Measurements from ENCODE around the gene PREP. TPM values are rescaled to one million over a fixed set of nuclear protein-coding genes. Genes with fewer than 3 reads are reported as not detected.
"Not testable (repeated sequence)": the region's sequence is repeated elsewhere in the genome, so short reads cannot be mapped to it uniquely, and the experiment has no call there.

Gene PREP
- total RNA-seq, 2 donors from 2014 or later: 26.2 to 27.8 TPM

- Mint-ChIP-seq H3K27me3 (no peaks in the 10 kb centered on the region), H3K36me3 (ENCODE audit: low read depth) (no peaks in the 10 kb centered on the region), H3K4me3 (no peak overlapping the region), H3K4me1 (peaks cover 3% of the 10 kb centered on the region), H3K27ac (no peak overlapping the region)
- DNase-seq: peak; percentile 15 to 45 (median 23)
- H3K9me3 ChIP-seq (ENCODE audit: control insufficient read depth, low read length, poor library complexity, severe bottlenecking): no peaks in the 10 kb centered on the region
- ATAC-seq: peak; percentile 83
Measured at GRCh38 chr6:105424175-105424783, 21.4 kb upstream of the PREP start.

- not testable (repeated sequence) for H3K27me3 Mint-ChIP-seq; H3K27ac Mint-ChIP-seq; ATAC-seq; H3K4me1 Mint-ChIP-seq; H3K9me3 ChIP-seq (ENCODE audit: control insufficient read depth, low read length, poor library complexity, severe bottlenecking); H3K36me3 Mint-ChIP-seq (ENCODE audit: low read depth); DNase-seq; H3K4me3 Mint-ChIP-seq
Measured at GRCh38 chr6:105416971-105417370, 14.1 kb upstream of the PREP start.

- Mint-ChIP-seq H3K27me3 (peaks cover 50% of the 10 kb centered on the region), H3K4me1 (no peaks in the 10 kb centered on the region), H3K4me3 (no peak overlapping the region), H3K36me3 (ENCODE audit: low read depth) (peaks cover 3% of the 10 kb centered on the region), H3K27ac (no peak overlapping the region)
- DNase-seq (no peak), ATAC-seq (no peak)
- no peaks in the 10 kb centered on the region for H3K9me3 ChIP-seq (ENCODE audit: control insufficient read depth, low read length, poor library complexity, severe bottlenecking)
Measured at GRCh38 chr6:105409734-105410133, 6.9 kb upstream of the PREP start.

- Mint-ChIP-seq H3K27me3 (peaks cover 17% of the 10 kb centered on the region), H3K4me3 (peak overlapping the region; percentile 96), H3K36me3 (ENCODE audit: low read depth) (peaks cover 3% of the 10 kb centered on the region), H3K27ac (peak overlapping the region; percentile 91), H3K4me1 (peaks cover 52% of the 10 kb centered on the region)
- peak in 2 of 3 donors; percentile 9 to 11 for DNase-seq
- H3K9me3 ChIP-seq (ENCODE audit: control insufficient read depth, low read length, poor library complexity, severe bottlenecking): no peaks in the 10 kb centered on the region
- no peak for ATAC-seq
Measured at GRCh38 chr6:105402090-105402938, 568 bp downstream of the PREP start.

- no peaks in the 10 kb centered on the region for H3K9me3 ChIP-seq (ENCODE audit: control insufficient read depth, low read length, poor library complexity, severe bottlenecking)
- H3K27me3 Mint-ChIP-seq: peaks cover 10% of the 10 kb centered on the region
- peaks cover 52% of the 10 kb centered on the region for H3K4me1 Mint-ChIP-seq
- peak overlapping the region; percentile 96 for H3K4me3 Mint-ChIP-seq
- no peak for ATAC-seq
- DNase-seq: no peak
- no peaks in the 10 kb centered on the region for H3K36me3 Mint-ChIP-seq (ENCODE audit: low read depth)
- H3K27ac Mint-ChIP-seq: peak overlapping the region; percentile 91
Measured at GRCh38 chr6:105401247-105402089, 1.4 kb downstream of the PREP start.

- Mint-ChIP-seq H3K4me1 (peaks cover 52% of the 10 kb centered on the region), H3K36me3 (ENCODE audit: low read depth) (peaks cover 4% of the 10 kb centered on the region), H3K4me3 (no peak overlapping the region), H3K27ac (peak overlapping the region; percentile 91), H3K27me3 (peaks cover 4% of the 10 kb centered on the region)
- no peaks in the 10 kb centered on the region for H3K9me3 ChIP-seq (ENCODE audit: control insufficient read depth, low read length, poor library complexity, severe bottlenecking)
- ATAC-seq: no peak
- DNase-seq: no peak
Measured at GRCh38 chr6:105400501-105400900, 2.4 kb downstream of the PREP start.

GRCh38 chr6:105398859-105399258, 4.0 kb downstream of the PREP start:
- ATAC-seq (no peak), DNase-seq (no peak)
- H3K4me1 Mint-ChIP-seq: peaks cover 48% of the 10 kb centered on the region
- H3K4me3 Mint-ChIP-seq: no peak overlapping the region
- peak overlapping the region; percentile 9 for H3K27ac Mint-ChIP-seq
- H3K9me3 ChIP-seq (ENCODE audit: control insufficient read depth, low read length, poor library complexity, severe bottlenecking): no peaks in the 10 kb centered on the region
- H3K36me3 Mint-ChIP-seq (ENCODE audit: low read depth): peaks cover 4% of the 10 kb centered on the region
- H3K27me3 Mint-ChIP-seq: no peaks in the 10 kb centered on the region

- Mint-ChIP-seq H3K36me3 (ENCODE audit: low read depth) (peaks cover 4% of the 10 kb centered on the region), H3K4me3 (no peak overlapping the region), H3K27me3 (no peaks in the 10 kb centered on the region), H3K27ac (no peak overlapping the region), H3K4me1 (peaks cover 41% of the 10 kb centered on the region)
- ATAC-seq: no peak
- H3K9me3 ChIP-seq (ENCODE audit: control insufficient read depth, low read length, poor library complexity, severe bottlenecking): no peaks in the 10 kb centered on the region
- DNase-seq: no peak
Measured at GRCh38 chr6:105397987-105398386, 4.9 kb downstream of the PREP start.

DNA sequence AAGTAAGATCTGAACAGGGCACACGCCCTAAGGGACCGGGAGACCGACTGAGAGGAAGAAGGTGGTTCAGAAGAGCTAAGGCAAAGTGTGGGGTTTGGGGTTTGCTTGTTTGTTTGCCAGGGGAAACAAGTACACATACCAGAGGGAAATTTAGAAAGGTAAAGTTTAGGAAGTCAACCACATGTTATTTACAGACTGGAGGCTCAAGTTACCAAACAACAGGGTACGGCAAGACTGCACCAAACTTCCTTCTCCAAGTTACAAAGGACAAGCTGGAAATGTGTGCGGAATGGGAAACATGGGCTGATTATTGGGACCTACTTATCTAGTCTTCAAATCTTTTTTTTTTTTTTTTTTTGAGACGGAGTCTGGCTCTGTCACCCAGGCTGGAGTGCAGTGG, 11.2 kb downstream of the PREP start:
- ATAC-seq (no peak), DNase-seq (no peak)
- H3K4me1 Mint-ChIP-seq: peaks cover 12% of the 10 kb centered on the region
- H3K27ac Mint-ChIP-seq: peak overlapping the region; percentile 1
- peaks cover 7% of the 10 kb centered on the region for H3K36me3 Mint-ChIP-seq (ENCODE audit: low read depth)
- no peaks in the 10 kb centered on the region for H3K9me3 ChIP-seq (ENCODE audit: control insufficient read depth, low read length, poor library complexity, severe bottlenecking)
- no peak overlapping the region for H3K4me3 Mint-ChIP-seq
- H3K27me3 Mint-ChIP-seq: no peaks in the 10 kb centered on the region

DNA sequence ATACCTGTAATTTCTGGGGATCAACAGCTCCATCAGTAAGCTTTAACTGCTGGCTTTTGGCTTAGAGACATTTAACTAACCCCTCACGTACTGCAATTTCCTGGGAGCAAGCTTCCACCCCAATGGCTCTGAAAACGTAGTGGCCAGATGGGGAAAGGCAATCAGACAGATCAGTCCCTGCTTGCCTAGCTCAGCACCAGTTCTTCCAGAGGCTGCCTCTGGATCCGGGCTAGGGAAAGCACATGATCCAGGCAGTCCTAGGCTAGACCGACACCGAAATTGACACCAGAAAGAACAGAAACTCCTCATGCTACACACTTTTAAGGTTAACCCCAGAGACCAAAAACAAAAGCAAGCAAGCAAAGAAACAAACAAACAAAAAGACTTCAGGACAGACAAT, 13.3 kb downstream of the PREP start:
- Mint-ChIP-seq H3K4me1 (peaks cover 20% of the 10 kb centered on the region), H3K27ac (no peak overlapping the region), H3K36me3 (ENCODE audit: low read depth) (peaks cover 6% of the 10 kb centered on the region), H3K4me3 (no peak overlapping the region), H3K27me3 (no peaks in the 10 kb centered on the region)
- DNase-seq (no peak), ATAC-seq (no peak)
- no peaks in the 10 kb centered on the region for H3K9me3 ChIP-seq (ENCODE audit: control insufficient read depth, low read length, poor library complexity, severe bottlenecking)

DNA sequence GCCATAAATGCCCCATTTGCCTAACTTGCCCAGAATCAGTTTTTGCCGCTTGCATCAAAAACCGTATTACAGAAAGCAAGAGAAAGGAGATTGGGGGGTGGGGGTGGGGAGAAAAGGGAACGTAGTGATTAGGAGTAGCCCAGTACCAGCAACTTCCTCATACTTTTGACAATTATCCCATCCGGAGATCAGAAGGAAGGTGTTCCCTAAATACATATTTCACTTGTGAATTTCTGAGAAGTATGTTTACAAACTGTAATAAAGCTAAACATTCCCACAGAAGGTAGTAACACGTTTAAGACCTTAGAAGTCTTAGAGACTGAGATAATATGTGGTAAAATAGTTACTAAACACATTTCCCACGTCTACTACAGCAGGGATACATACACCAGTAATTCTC, 14.5 kb downstream of the PREP start:
- Mint-ChIP-seq H3K36me3 (ENCODE audit: low read depth) (peaks cover 6% of the 10 kb centered on the region), H3K27ac (no peak overlapping the region)

DNA sequence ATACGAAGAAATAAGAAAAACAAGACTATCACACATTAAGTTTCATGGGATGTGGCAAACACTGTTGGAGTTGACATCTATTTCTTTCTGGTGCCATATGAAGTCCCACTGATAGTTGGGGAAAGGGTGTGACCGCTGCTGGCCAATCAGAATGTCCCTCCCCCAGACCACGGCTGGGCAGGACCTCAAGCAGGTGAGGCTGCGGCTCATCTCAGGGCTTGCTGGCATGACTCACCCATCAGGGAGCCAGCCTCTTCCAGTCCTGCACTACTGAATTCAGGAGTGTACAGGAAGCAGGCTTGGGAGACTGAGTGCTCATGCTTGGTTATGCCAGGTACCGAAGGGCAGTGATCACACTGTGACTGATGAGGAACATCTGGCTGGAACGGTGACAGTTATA, 18.9 kb downstream of the PREP start:
- H3K27me3 Mint-ChIP-seq: no peaks in the 10 kb centered on the region
- peak overlapping the region; percentile 9 for H3K27ac Mint-ChIP-seq
- no peak for ATAC-seq
- peaks cover 36% of the 10 kb centered on the region for H3K4me1 Mint-ChIP-seq
- no peaks in the 10 kb centered on the region for H3K9me3 ChIP-seq (ENCODE audit: control insufficient read depth, low read length, poor library complexity, severe bottlenecking)
- no peak overlapping the region for H3K4me3 Mint-ChIP-seq
- DNase-seq: no peak
- peaks cover 6% of the 10 kb centered on the region for H3K36me3 Mint-ChIP-seq (ENCODE audit: low read depth)

More for the DNA sequence above, 14.5 kb downstream of the PREP start:
- H3K4me1 Mint-ChIP-seq: peaks cover 23% of the 10 kb centered on the region
- no peaks in the 10 kb centered on the region for H3K9me3 ChIP-seq (ENCODE audit: control insufficient read depth, low read length, poor library complexity, severe bottlenecking)
- DNase-seq: no peak
- no peaks in the 10 kb centered on the region for H3K27me3 Mint-ChIP-seq
- ATAC-seq: no peak
- H3K4me3 Mint-ChIP-seq: no peak overlapping the region

DNA sequence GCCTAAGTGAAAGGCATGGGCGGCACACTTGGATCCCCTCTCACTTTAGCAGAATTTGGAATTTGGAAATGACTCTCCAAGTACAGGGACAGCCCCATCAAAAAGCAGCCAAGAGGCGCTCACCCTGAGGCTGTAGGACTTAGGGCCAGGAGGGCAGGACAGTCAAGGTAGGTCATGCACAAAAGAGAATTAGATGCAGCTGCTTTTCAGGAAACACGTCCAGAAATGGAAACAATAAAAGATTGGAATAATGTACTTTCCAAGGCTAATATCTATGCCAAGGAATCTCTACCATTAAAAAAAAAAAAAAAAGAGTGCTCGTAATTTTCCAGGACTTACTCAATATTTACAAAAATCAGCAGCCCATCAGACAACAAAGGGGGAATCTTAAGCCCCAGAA, 19.9 kb downstream of the PREP start:
- H3K36me3 Mint-ChIP-seq (ENCODE audit: low read depth): peaks cover 6% of the 10 kb centered on the region
- ATAC-seq (no peak), DNase-seq (no peak)
- no peaks in the 10 kb centered on the region for H3K27me3 Mint-ChIP-seq
- H3K9me3 ChIP-seq (ENCODE audit: control insufficient read depth, low read length, poor library complexity, severe bottlenecking): no peaks in the 10 kb centered on the region
- H3K27ac Mint-ChIP-seq: no peak overlapping the region
- no peak overlapping the region for H3K4me3 Mint-ChIP-seq
- H3K4me1 Mint-ChIP-seq: peaks cover 36% of the 10 kb centered on the region
